ENCODE results near the gene STAT5A.

- TF ChIP-seq EZH2 (IDR thresholded peaks at IDR 0.05; ENCODE audit: borderline replicate concordance, low read length) (no peak), CTCF (conservative IDR thresholded peaks at IDR 0.05 in 1 of 2, IDR thresholded peaks at IDR 0.05 in 1 of 2; ENCODE audit: extremely low read depth in 1 of 2, insufficient read depth in 1 of 2, low read depth in 1 of 2, low read length in 2 of 2) (no peak)
These were observed 16.1 kb downstream of the STAT5A start for GRCh38 chr17:42304187-42305030.

Data from mammary epithelial cell (primary cell).